K562 (cell line): ENCODE results near the gene CRB2. TPM values are rescaled to one million over a fixed set of nuclear protein-coding genes. Genes with fewer than 3 reads are reported as not detected.

Experiments
- ATAC-seq: fragments of 200-7000 bp; cut with Tn5 transposase; 3 replicates; pipeline ENCODE4 v1.9.1; 2020; ENCODE audit warnings: moderate library complexity
- BruUV-seq: library from RNA; stranded (reverse); fragments of 400-500 nt; replicated peaks from 2 replicates; lab custom pipeline; 2021; lab: Mats Ljungman, UMichigan
- CTCF ChIA-PET: fragments of 300-600 bp; formaldehyde crosslinking; extraction: SDS; loops from one replicate; lab custom pipeline; 2021; ENCODE audit warnings: low intra/inter-chr PET ratio; lab: Yijun Ruan, JAX
- POLR2A ChIA-PET: fragments of 300-600, 350-650 bp; sonication (Branson Sonifier 250); formaldehyde crosslinking; extraction: SDS; loops from one replicate; lab custom pipeline; 2021; ENCODE audit warnings: antibody characterized with exemption, inconsistent platforms; lab: Yijun Ruan, JAX
- DNase-seq, 4 experiments: peaks; one replicate each; pipeline versions ENCODE4 v3.0.0 to v3.0.0-alpha.2; 2011 to 2018; ENCODE audit warnings: low spot score in 3 of 4, mixed read lengths in 3 of 4; ENCODE audit errors: extremely low read depth in 1 of 4
- FAIRE-seq: peaks from 2 replicates; lab custom pipeline; 2011; peaks lifted over from hg19 to GRCh38; lab: Jason Lieb, UNC
- H2AFZ ChIP-seq: 2 replicates; pipeline ENCODE4 v1.6.0; 2011; ENCODE audit warnings: low read depth, low read length, control low read depth, inconsistent platforms
- H3K27ac ChIP-seq: fragments of 200-600 bp; 3 replicates; pipeline ENCODE4 v1.8.0; 2011; ENCODE audit warnings: low read depth, mild to moderate bottlenecking, control low read depth, inconsistent platforms, low read length, moderate library complexity, mixed read lengths; ENCODE audit errors: extremely low read depth
- H3K27me3 ChIP-seq, 2 experiments: fragments of 300-600 bp in 1 of 2; 2 replicates in 1 of 2; 3 replicates in 1 of 2; pipeline versions ENCODE4 v1.6.0 to v1.8.0; 2011; ENCODE audit warnings: inconsistent platforms in 2 of 2, low read length in 2 of 2, mild to moderate bottlenecking in 1 of 2, mixed read lengths in 1 of 2, moderate library complexity in 1 of 2; ENCODE audit not compliant: control insufficient read depth in 2 of 2, insufficient read depth in 2 of 2
- H3K36me3 ChIP-seq: fragments of 300-600 bp; 3 replicates; pipeline ENCODE4 v1.8.0; 2011; ENCODE audit warnings: mild to moderate bottlenecking, low read length, inconsistent platforms; ENCODE audit not compliant: control insufficient read depth, insufficient read depth
- H3K4me1 ChIP-seq, 2 experiments: fragments of 200-600 bp in 1 of 2; replicated peaks in 1 of 2; 2 replicates in 1 of 2; 3 replicates in 1 of 2; pipeline versions ENCODE4 v1.5.1 to v1.8.0; 2011; ENCODE audit warnings: inconsistent platforms in 2 of 2, low read length in 2 of 2, mild to moderate bottlenecking in 1 of 2, mixed read lengths in 1 of 2, moderate library complexity in 1 of 2; ENCODE audit not compliant: control insufficient read depth in 2 of 2, insufficient read depth in 2 of 2
- H3K4me2 ChIP-seq: 2 replicates; pipeline ENCODE4 v1.6.1; 2011; ENCODE audit warnings: low read length, control low read depth, inconsistent platforms, mixed read lengths; ENCODE audit not compliant: insufficient read depth
- H3K4me3 ChIP-seq: fragments of 200-600 bp; sonication (generic), shearing (Covaris generic); 2 replicates; pipeline ENCODE4 v1.5.1; 2016; ENCODE audit warnings: control low read depth, inconsistent platforms
- H3K79me2 ChIP-seq: fragments of 200-600 bp; 3 replicates; pipeline ENCODE4 v1.8.0; 2011; ENCODE audit warnings: low read length, inconsistent platforms; ENCODE audit not compliant: control insufficient read depth, insufficient read depth
- H3K9ac ChIP-seq, 2 experiments: 2 replicates each; pipeline versions ENCODE4 v1.6.0 to v1.6.1; 2011; ENCODE audit warnings: low read depth in 2 of 2, low read length in 2 of 2, control low read depth in 1 of 2, inconsistent platforms in 1 of 2, mild to moderate bottlenecking in 1 of 2, mixed read lengths in 1 of 2; ENCODE audit not compliant: insufficient read depth in 1 of 2
- H3K9me1 ChIP-seq: one replicate; pipeline ENCODE4 v1.6.0; 2011; ENCODE audit warnings: inconsistent platforms, mild to moderate bottlenecking, low read length, moderate library complexity; ENCODE audit not compliant: control insufficient read depth, insufficient read depth
- H3K9me3 ChIP-seq: replicated peaks from 2 replicates; pipeline ENCODE4 v1.5.1; 2011; ENCODE audit warnings: low read depth, low read length, inconsistent platforms; ENCODE audit not compliant: control insufficient read depth, insufficient read depth
- H4K20me1 ChIP-seq: replicated peaks from 2 replicates; pipeline ENCODE4 v1.6.1; 2011; ENCODE audit warnings: low read length, inconsistent platforms, mixed read lengths; ENCODE audit not compliant: control insufficient read depth, insufficient read depth
- ELF4 ChIP-seq: fragments of 450-650 bp; formaldehyde crosslinking; IDR thresholded peaks from 2 replicates; pipeline ENCODE4 v1.4.0; 2022; ENCODE audit warnings: missing genetic modification characterization
- HOXB6 ChIP-seq: fragments of 250-450 bp; sonication (Bioruptor Pico); IDR thresholded peaks from 2 replicates; pipeline ENCODE4 v1.5.1; 2022; ENCODE audit warnings: mild to moderate bottlenecking, borderline replicate concordance
- KDM5B ChIP-seq: fragments of 200-600 bp; sonication (generic); IDR thresholded peaks from 2 replicates; pipeline ENCODE4 v1.6.1; 2012; ENCODE audit warnings: low read depth, mild to moderate bottlenecking, moderate library complexity, low read length, control low read depth, inconsistent platforms; ENCODE audit not compliant: insufficient replicate concordance
- POLR2G ChIP-seq: fragments of 200-400 bp; formaldehyde crosslinking; IDR thresholded peaks from 2 replicates; pipeline ENCODE4 v1.6.1; 2017; ENCODE audit warnings: low read depth, mild to moderate bottlenecking, antibody characterized with exemption, low read length, moderate library complexity
- TARDBP ChIP-seq: fragments of 450-650 bp; IDR thresholded peaks from 2 replicates; pipeline ENCODE4 v1.6.1; 2016
- ZC3H4 ChIP-seq: sonication (generic); formaldehyde crosslinking; IDR thresholded peaks from 2 replicates; pipeline ENCODE4 v1.9.0; 2021; ENCODE audit warnings: missing genetic modification reagents, borderline replicate concordance
- WGBS: fragments of 100-300 bp; shearing (Covaris generic); methylation state at CpG from one replicate; pipeline ENCODE4 v1.1.6; 2016; ENCODE audit warnings: low coverage, mixed read lengths; ENCODE audit not compliant: insufficient coverage; ENCODE audit errors: missing lambda C conversion rate; 5-methylcytosine and 5-hydroxymethylcytosine counted together
- in situ Hi-C: fragments of 300-500 bp; cut with MboI; formaldehyde crosslinking; loops from 4 replicates; pipeline ENCODE4 v1.15.0; 2018; ENCODE audit warnings: inconsistent platforms, mixed read lengths
- intact Hi-C: fragments of 100-400 bp; cut with micrococcal nuclease; formaldehyde crosslinking; loops from 2 replicates; pipeline ENCODE4 v1.14.2; 2022
- polyA plus RNA-seq, 8 experiments: library from polyadenylated mRNA; depleted of rRNA in 4 of 8; stranded (reverse) in 5 of 8; unstranded in 3 of 8; fragments of >200 nt; fragmentation: Nextera tagmentation in 2 of 8; fragmentation: Illumina TruSeq in 1 of 8; extraction: Ambion mirVana in 2 of 8; extraction: Trizol in 1 of 8; gene quantifications; 2 replicates each; pipeline versions ENCODE4 v1.2.1 to v1.2.3, GENCODE V29; 2011 to 2014; ENCODE audit warnings: inconsistent platforms in 1 of 8, missing spikeins in 1 of 8
- total RNA-seq, 7 experiments: library from RNA; depleted of rRNA in 6 of 7; stranded (reverse); fragments of >200 nt in 6 of 7; fragmentation: Illumina TruSeq in 2 of 7; extraction: Trizol in 2 of 7; gene quantifications; 2 replicates each; pipeline versions ENCODE4 v1.2.1 to v1.2.3, GENCODE V29; 2011 to 2021; ENCODE audit warnings: low replicate concordance in 1 of 7
- TF ChIP-seq, protein P1 (sequence below): sonication (generic); formaldehyde crosslinking; IDR thresholded peaks from 2 replicates; pipeline ENCODE4 v1.8.0; 2022; ENCODE audit warnings: missing genetic modification reagents, mild to moderate bottlenecking, borderline replicate concordance

CRB2 gene
- total and polyA plus RNA-seq, 9 of the 15 experiments (the other 6 are each of a cell fraction or from before 2014, with no cell fraction given): 0.13 to 1.2 (median 0.25) TPM; not detected in 2

DNA sequence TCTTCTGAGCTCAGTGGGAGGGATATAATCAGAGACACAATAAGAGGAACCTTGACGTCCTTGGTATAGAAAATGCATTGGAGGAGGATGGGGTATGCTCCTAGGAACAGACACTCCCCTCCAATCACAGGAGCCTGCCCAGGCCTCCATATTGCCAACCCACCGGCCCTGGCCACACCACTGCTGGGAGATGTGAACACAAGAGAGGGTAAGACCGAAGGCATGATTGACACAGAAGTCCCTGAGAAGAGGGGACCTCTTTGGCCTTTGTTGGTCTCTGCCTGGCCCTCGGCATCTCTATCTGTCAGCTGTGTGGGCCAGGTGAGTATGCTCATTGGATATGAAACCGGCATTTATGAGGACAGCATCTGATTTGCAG lies 62.0 kb downstream of the CRB2 start:
- H3K9me3 ChIP-seq: no peaks in the 10 kb centered on the region
- POLR2A ChIA-PET: no interaction called here
- DNase-seq: no peak
- no peak for TF ChIP-seq KDM5B
- TF ChIP-seq ZC3H4 (CRISPR knock-in tag): no peak
- TF ChIP-seq, all 486 proteins: peak for 0
- Histone ChIP-seq H3K4me1 (no peaks in the 10 kb centered on the region; a peak in 1 of 5 replicates), H3K36me3 (no peaks in the 10 kb centered on the region), H3K79me2 (no peaks in the 10 kb centered on the region), H4K20me1 (no peaks in the 10 kb centered on the region; the same call in none of the 2 replicates), H3K9me1 (no peaks in the 10 kb centered on the region), H3K27ac (no peak overlapping the region), H3K4me3 (no peak overlapping the region), H3K4me2 (no peak overlapping the region), H3K27me3 (no peaks in the 10 kb centered on the region), H3K9ac (no peak overlapping the region), H2AFZ (no peak overlapping the region)
- intact Hi-C loops: no loop called here
- BruUV-seq: no TSS peak
- in situ Hi-C loops: no loop called here
- no peak for ATAC-seq
- no peak for FAIRE-seq
- WGBS: 70% methylated on average over 5 of the region's 5 CpGs
- CTCF ChIA-PET: no interaction called here

- ATAC-seq (no peak), DNase-seq (no peak)
- BruUV-seq: no TSS peak
- CTCF ChIA-PET: no interaction called here
- Histone ChIP-seq H3K4me3 (no peak overlapping the region), H3K27me3 (no peaks in the 10 kb centered on the region), H3K79me2 (no peaks in the 10 kb centered on the region), H3K27ac (no peak overlapping the region)
- intact Hi-C loops: no loop called here
- WGBS: 80% methylated on average over 10 of the region's 10 CpGs
- TF ChIP-seq, protein P1, sequence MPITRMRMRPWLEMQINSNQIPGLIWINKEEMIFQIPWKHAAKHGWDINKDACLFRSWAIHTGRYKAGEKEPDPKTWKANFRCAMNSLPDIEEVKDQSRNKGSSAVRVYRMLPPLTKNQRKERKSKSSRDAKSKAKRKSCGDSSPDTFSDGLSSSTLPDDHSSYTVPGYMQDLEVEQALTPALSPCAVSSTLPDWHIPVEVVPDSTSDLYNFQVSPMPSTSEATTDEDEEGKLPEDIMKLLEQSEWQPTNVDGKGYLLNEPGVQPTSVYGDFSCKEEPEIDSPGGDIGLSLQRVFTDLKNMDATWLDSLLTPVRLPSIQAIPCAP (CRISPR knock-in tag): no peak
- TF ChIP-seq TARDBP (no peak), ELF4 (CRISPR knock-in tag) (no peak), POLR2G (0 out of 2 replicates have a peak, but pooled peaks have one; percentile 25), HOXB6 (no peak)
- TF ChIP-seq, all 486 proteins: peak for 1
- in situ Hi-C loops: no loop called here
- Histone ChIP-seq H3K9me1 (no peaks in the 10 kb centered on the region), H3K4me2 (no peak overlapping the region), H3K9me3 (no peaks in the 10 kb centered on the region), H3K36me3 (no peaks in the 10 kb centered on the region), H2AFZ (no peak overlapping the region), H3K9ac (no peak overlapping the region), H4K20me1 (no peaks in the 10 kb centered on the region; the same call in none of the 2 replicates), H3K4me1 (no peaks in the 10 kb centered on the region; a peak in 1 of 5 replicates)
- FAIRE-seq: no peak
- POLR2A ChIA-PET: no interaction called here
These were observed 62.5 kb downstream of the CRB2 start for GRCh38 chr9:123418506-123418905.
